Aortic smooth muscle cell (primary cell): Measurements from ENCODE around the gene PHACTR2. TPM values are rescaled to one million over a fixed set of nuclear protein-coding genes. Genes with fewer than 3 reads are reported as not detected.

Source experiments
- total RNA-seq: library from RNA; depleted of rRNA; stranded (reverse); fragments of >200 nt; gene quantifications from 2 replicates; pipeline ENCODE4 v1.2.3, GENCODE V29; 2014

PHACTR2 gene
- 64.2 and 84.5 TPM in 2 replicates for total RNA-seq

DNA sequence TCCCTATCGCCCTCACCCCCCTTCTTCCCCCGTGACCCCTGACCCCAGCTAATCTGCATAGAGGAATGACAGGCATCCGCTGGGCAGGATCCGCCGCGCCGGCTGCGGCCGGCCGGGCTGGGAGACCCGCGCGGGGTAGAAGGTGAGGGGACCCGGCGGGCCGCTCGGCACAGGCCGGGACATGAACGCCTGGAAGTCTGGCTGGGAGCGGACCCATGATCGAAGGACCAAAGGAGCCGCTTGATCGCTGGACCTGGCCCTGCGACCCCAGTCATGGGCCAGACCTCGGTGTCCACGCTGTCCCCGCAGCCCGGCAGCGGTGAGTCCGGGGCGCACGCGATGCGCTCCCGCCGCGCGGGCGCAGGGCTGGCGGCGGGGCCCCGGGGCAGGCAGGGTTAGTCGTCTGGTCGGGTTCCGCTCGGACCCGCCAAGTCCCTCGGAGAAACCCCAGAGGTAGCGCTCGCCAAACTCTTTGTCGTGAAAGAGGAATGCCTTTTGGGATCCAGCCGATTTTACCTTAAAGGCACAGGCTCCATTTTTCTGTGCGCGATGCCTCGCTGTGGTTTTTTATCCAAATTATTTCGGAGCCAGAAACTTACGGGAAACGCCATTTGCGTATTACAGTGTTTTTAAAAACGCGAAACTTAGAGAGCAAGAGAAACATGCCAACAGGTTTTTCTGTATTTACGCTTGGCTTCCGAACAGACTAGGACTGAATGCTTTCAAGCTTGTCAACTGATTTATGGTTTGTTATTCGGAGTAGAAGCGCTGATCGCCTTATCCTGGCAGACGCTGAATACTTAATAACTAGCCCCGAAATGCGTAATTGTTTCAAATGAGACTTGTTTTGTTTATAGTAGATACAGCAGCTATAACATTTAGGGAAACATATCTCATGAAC lies at the start of gene PHACTR2:
PHACTR2 (plus strand) TSS at position 75 of the 901 bp plus-strand sequence; CDS start at position 274, 199 bp downstream.

GRCh38 chr6:143842902-143843676 lies 165.3 kb downstream of the PHACTR2 start, which contains the start of gene LTV1:
LTV1 (plus strand) TSS chr6:143843338; CDS start chr6:143843478, 140 bp downstream.

DNA sequence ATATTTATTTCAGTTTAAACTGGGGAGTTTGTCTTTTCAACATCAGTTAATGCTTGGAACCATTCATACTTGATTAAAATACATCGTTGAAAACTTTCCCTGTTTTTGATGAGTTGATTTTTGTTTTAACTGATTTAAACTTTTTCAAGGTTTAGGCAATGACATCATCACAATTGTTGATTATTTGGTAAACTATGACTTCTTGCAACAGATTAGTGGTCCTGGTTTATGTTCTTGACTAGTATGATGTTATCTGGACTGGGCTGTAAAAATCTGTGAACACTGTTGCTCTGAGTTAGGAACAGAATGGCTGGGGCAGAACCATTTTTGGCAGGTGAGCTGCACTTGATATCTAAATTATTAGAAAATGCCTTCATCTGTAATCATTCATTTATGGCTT lies 186.5 kb downstream of the PHACTR2 start, which contains the start of gene ZC2HC1B:
ZC2HC1B (plus strand) TSS at position 241 of the 400 bp plus-strand sequence; CDS start at position 307, 66 bp downstream.

Other genes starting within 250 kb of the PHACTR2 start
- 2.9 and 3.3 TPM in 2 replicates for gene ADAT2, start 227.3 kb upstream of the PHACTR2 start, total RNA-seq
- gene PEX3, start 227.2 kb upstream of the PHACTR2 start, total RNA-seq = 19.0 and 20.8 TPM in 2 replicates
- 50.6 and 66.8 TPM in 2 replicates for gene FUCA2, start 166.2 kb upstream of the PHACTR2 start, total RNA-seq
- gene LTV1, start 165.4 kb downstream of the PHACTR2 start, total RNA-seq = 20.4 and 22.6 TPM in 2 replicates
- not detected in 2 replicates for gene ZC2HC1B, start 186.5 kb downstream of the PHACTR2 start, total RNA-seq